CD14-positive monocyte (primary cell): ENCODE data around the gene LRFN3. TPM values are rescaled to one million over a fixed set of nuclear protein-coding genes. Genes with fewer than 3 reads are reported as not detected.

Experiments
- polyA plus RNA-seq, 3 donors: library from polyadenylated mRNA; depleted of rRNA in 1 of 3; unstranded in 2 of 3; stranded (reverse) in 1 of 3; fragments of 300-500 nt in 2 of 3; fragments of >200 nt in 1 of 3; fragmentation: Illumina TruSeq in 2 of 3; gene quantifications; 1 replicate in 2 of 3; 2 replicates in 1 of 3; pipeline ENCODE4 v1.2.3, GENCODE V29; 2012 to 2021
- small RNA-seq: library from RNA; depleted of rRNA; stranded (forward); fragments of <200 nt; gene quantifications from one replicate; pipeline ENCODE3, GENCODE V24; 2012; ENCODE audit warnings: low read depth; ENCODE audit not compliant: insufficient read length

The LRFN3 gene
- polyA plus RNA-seq, 3 donors = 0.04 TPM; not detected in 2

Small RNA genes within 50 kb of the gene (small RNA-seq; reads per million reads assigned to genes)
- gene AF038458.1 = not detected

Other genes starting within 250 kb of the LRFN3 start
- under 1 TPM in 1 of 3 donors, not detected in 2; 0.05 TPM for gene ZBTB32, start 231.8 kb upstream of the LRFN3 start, polyA plus RNA-seq
- 10 to 100 TPM in 1 of 3 donors, under 1 TPM in 2; 0.32 to 63.6 (median 0.65) TPM for gene KMT2B, start 218.4 kb upstream of the LRFN3 start, polyA plus RNA-seq
- gene IGFLR1, start 193.9 kb upstream of the LRFN3 start, polyA plus RNA-seq = 100 to 1,000 TPM in 2 of 3 donors, 10 to 100 TPM in 1; 80.5 to 144 (median 119) TPM
- 100 to 1,000 TPM in 1 of 3 donors, 1 to 10 TPM in 2; 6.2 to 140 (median 8.7) TPM for gene U2AF1L4, start 191.0 kb upstream of the LRFN3 start, polyA plus RNA-seq
- gene PSENEN, start 190.7 kb upstream of the LRFN3 start, polyA plus RNA-seq = 100 to 1,000 TPM in 2 of 3 donors, 10 to 100 TPM in 1; 29.7 to 149 (median 129) TPM
- gene LIN37, start 187.8 kb upstream of the LRFN3 start, polyA plus RNA-seq = 10 to 100 TPM in 1 of 3 donors, 1 to 10 TPM in 2; 5.6 to 28.6 (median 7.2) TPM
- gene HSPB6, start 179.3 kb upstream of the LRFN3 start, polyA plus RNA-seq = not detected
- 10 to 100 TPM in 1 of 3 donors, 1 to 10 TPM in 2; 1.8 to 14.7 (median 2.9) TPM for gene PROSER3, start 178.2 kb upstream of the LRFN3 start, polyA plus RNA-seq
- gene ARHGAP33, start 160.8 kb upstream of the LRFN3 start, polyA plus RNA-seq = 1 to 10 TPM in 1 of 3 donors, not detected in 2; 8.6 TPM
- not detected for gene PRODH2, start 123.5 kb upstream of the LRFN3 start, polyA plus RNA-seq
- gene NPHS1, start 83.9 kb upstream of the LRFN3 start, polyA plus RNA-seq = not detected
- not detected for gene KIRREL2, start 79.5 kb upstream of the LRFN3 start, polyA plus RNA-seq
- gene APLP1, start 67.8 kb upstream of the LRFN3 start, polyA plus RNA-seq = not detected
- 100 to 1,000 TPM in 1 of 3 donors, 1 to 10 TPM in 2; 6.4 to 198 (median 9.3) TPM for gene NFKBID, start 35.8 kb upstream of the LRFN3 start, polyA plus RNA-seq
- gene HCST, start 33.8 kb upstream of the LRFN3 start, polyA plus RNA-seq = 100 to 1,000 TPM; 264 to 829 (median 594) TPM
- 1,000 to 10,000 TPM; 3,224 to 6,141 (median 5,182) TPM for gene TYROBP, start 28.1 kb upstream of the LRFN3 start, polyA plus RNA-seq
- 10 to 100 TPM; 10.4 to 26.9 (median 19.0) TPM for gene SDHAF1, start 58.8 kb downstream of the LRFN3 start, polyA plus RNA-seq
- gene SYNE4, start 72.4 kb downstream of the LRFN3 start, polyA plus RNA-seq = under 1 TPM in 1 of 3 donors, not detected in 2; 0.76 TPM
- gene ALKBH6, start 77.8 kb downstream of the LRFN3 start, polyA plus RNA-seq = 10 to 100 TPM; 13.1 to 29.3 (median 16.1) TPM
- under 1 TPM in 1 of 3 donors, not detected in 2; 0.24 TPM for gene CLIP3, start 96.5 kb downstream of the LRFN3 start, polyA plus RNA-seq
- 1 to 10 TPM; 2.4 to 6.0 (median 3.1) TPM for gene THAP8, start 117.9 kb downstream of the LRFN3 start, polyA plus RNA-seq
- gene WDR62, start 118.5 kb downstream of the LRFN3 start, polyA plus RNA-seq = under 1 TPM in 2 of 3 donors, not detected in 1; 0.05 to 0.88 TPM
- not detected for gene OVOL3, start 174.8 kb downstream of the LRFN3 start, polyA plus RNA-seq
- gene POLR2I, start 178.5 kb downstream of the LRFN3 start, polyA plus RNA-seq = 10 to 100 TPM; 21.2 to 73.9 (median 57.9) TPM
- gene TBCB, start 179.1 kb downstream of the LRFN3 start, polyA plus RNA-seq = 100 to 1,000 TPM; 167 to 233 (median 178) TPM
- 100 to 1,000 TPM; 239 to 740 (median 282) TPM for gene CAPNS1, start 203.7 kb downstream of the LRFN3 start, polyA plus RNA-seq
- not detected for gene COX7A1, start 216.1 kb downstream of the LRFN3 start, polyA plus RNA-seq